GM20000 (cell line): ENCODE results near the gene ADM2.

ENCODE experiments used
- DNase-seq: peaks from one replicate; pipeline ENCODE4 v3.0.0; 2012; ENCODE audit warnings: low spot score
- TF ChIP-seq, protein P1 (sequence below): IDR thresholded peaks from 2 replicates; pipeline ENCODE4 v1.5.1; 2012; ENCODE audit warnings: mild to moderate bottlenecking, control low read depth; ENCODE audit errors: extremely low read depth, missing control alignments

Gene ADM2

DNA sequence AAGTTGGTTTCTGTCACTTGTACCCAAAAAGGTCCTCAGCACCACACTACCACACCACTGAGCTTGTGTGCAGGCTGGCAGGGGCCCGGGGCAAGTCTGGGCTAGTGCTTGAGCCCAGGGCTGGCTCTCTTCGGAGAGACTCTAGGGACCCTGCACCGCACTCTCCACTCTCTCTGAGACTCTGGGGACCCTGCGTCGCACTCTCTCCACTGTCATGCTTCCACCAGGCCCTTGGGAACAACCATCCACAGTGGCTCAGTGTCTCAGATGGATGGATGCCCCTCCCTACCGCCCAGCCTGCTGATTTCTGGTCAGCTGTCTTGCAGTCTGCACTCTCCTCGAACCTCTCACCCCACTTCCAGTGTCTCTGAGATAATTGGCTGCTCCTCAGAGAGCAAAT lies 4.5 kb upstream of the ADM2 start:
- TF ChIP-seq, protein P1, sequence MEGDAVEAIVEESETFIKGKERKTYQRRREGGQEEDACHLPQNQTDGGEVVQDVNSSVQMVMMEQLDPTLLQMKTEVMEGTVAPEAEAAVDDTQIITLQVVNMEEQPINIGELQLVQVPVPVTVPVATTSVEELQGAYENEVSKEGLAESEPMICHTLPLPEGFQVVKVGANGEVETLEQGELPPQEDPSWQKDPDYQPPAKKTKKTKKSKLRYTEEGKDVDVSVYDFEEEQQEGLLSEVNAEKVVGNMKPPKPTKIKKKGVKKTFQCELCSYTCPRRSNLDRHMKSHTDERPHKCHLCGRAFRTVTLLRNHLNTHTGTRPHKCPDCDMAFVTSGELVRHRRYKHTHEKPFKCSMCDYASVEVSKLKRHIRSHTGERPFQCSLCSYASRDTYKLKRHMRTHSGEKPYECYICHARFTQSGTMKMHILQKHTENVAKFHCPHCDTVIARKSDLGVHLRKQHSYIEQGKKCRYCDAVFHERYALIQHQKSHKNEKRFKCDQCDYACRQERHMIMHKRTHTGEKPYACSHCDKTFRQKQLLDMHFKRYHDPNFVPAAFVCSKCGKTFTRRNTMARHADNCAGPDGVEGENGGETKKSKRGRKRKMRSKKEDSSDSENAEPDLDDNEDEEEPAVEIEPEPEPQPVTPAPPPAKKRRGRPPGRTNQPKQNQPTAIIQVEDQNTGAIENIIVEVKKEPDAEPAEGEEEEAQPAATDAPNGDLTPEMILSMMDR, result no peak
- DNase-seq, result no peak

DNA sequence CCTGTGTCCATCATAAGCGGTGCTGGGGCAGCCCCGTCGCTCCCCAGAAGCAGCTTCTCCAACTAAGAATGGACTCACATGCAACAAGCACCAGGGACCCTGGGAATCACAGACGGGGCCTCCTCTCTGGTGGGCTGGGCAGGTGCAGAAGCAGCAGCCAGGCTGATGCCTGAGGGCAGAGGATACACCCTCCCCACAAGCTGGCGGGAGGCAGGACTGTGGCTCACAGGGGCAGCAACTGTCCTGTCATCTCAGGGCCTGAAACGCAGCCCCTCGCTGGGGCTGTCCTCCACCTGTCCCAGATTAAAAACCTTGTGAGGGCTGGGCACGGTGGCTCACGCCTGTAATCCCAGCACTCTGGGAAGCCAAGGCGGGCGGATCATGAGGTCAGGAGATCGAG lies 3.4 kb upstream of the ADM2 start:
- TF ChIP-seq, protein P1, result no peak
- DNase-seq, result no peak

DNA sequence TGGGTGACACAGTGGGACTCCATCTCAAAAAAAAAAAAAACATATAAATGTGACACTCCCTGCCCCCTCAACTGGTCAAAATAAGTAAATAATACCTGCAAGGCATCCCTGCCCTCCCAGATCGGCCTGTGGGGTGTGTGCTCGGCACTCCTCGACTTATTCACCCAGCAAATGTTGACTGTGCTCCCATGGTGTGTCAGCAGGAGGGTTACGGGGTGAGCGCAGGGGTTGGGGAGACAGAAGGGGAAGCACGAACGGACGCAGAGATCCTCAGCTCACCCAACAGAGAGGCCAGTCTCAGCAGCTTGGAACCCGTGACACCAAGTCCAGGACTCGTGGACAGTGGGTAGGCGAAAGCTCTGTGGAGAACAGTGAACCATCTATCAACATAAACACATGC lies 1.6 kb upstream of the ADM2 start:
- no peak for DNase-seq
- TF ChIP-seq, protein P1, result no peak

DNA sequence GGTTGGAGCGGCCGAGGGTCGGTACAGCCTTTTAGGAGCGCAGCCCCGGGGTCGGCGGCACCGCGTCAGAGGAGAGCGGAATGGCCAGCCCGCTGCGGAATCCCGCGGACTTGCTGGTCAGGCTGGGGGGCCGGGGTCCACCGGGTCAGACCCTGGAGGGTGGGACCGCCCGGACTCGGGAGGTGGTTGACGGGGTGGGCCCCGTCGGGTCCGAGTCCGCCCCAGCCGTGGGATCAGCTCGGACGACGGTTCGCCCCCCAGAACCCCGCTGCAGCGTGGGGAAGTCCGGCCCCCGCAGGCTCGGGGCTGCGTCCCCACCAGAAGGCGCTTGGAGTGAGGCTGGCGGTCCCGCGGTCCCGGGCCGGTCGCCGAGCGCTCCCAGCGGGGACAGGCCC lies 301 bp upstream of the ADM2 start:
- DNase-seq, result no peak
- TF ChIP-seq, protein P1, result no peak

DNA sequence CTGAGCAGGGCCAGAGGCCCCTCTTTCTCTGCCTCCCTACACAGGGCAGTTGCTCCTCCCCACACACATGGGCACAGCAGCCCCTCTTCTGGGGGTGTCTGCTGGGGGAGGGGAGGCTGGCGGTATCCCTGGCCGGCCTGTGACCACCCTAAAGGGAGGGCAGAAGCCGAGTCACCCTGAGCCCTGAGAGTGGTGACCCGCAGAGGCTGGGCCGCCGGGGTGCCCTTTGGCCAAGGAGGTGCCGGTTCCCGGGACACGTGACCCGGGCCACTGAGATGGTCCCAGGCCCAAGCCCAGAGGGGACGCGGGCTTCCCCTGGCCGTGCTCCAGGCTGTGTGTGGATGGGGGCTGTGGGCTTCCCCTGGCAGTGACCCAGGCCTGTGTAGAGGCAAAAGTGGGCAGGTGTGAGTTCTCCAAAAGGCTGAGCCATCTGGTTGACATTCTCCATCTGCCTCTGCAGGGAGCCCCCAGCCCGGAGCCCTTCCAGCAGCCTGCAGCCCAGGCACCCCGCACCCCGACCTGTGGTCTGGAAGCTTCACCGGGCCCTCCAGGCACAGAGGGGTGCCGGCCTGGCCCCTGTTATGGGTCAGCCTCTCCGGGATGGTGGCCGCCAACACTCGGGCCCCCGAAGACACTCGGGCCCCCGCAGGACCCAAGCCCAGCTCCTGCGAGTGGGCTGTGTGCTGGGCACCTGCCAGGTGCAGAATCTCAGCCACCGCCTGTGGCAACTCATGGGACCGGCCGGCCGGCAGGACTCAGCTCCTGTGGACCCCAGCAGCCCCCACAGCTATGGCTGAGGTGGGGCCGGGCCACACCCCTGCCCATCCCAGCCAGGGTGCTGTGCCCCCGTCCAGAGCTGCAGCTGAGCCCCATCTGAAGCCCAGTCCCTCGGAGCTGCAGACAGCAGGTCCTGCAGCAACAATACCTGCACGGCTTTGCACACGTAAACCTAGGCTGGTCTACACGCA lies 1.0 kb downstream of the ADM2 start:
- no peak for DNase-seq
- TF ChIP-seq, protein P1, result no peak

DNA sequence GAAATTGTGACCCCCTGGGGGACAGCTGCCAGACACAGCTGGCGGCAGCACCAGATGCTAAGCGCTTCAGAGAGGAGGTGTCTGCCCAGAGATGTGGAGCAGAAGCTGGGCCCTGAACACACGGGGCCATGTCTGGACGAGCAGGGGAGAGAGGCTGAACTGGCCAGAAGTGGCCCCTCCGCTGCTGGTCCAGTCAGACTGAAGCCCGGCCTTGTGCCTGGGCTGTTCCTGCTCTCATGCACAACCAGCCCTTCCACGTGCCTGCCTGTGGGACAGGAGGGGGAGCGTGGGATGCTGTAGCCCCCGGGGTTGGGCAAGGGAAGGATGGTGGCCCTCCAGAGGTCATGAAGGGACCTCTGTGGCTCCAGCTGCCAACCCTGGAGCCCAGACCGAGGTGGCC lies 1.8 kb downstream of the ADM2 start:
- TF ChIP-seq, protein P1, result no peak

DNA sequence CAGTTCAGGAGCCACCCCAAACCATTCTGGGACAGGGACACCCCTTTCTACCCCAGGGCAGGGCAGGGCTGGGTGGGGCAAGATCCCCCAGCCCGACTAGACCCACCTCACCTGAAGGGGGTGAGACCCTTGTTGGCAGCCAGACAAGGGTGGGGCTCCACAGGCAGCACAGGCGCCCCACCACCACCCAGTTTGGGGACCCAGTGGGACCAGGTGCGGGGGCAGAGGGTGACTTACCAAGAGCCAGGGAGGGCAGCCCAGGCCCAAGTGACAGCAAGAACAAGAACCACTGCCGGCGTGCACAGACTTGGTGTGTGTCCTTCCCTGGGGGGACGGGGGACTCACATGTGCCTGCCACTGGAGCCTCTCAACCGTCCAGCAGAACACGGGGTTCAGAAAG lies 2.2 kb downstream of the ADM2 start:
- TF ChIP-seq, protein P1, result no peak
- no peak for DNase-seq

More for the DNA sequence above, 1.8 kb downstream of the ADM2 start:
- DNase-seq, result no peak
